Measurements from ENCODE around the gene ZBTB9.

Gene ZBTB9

DNA sequence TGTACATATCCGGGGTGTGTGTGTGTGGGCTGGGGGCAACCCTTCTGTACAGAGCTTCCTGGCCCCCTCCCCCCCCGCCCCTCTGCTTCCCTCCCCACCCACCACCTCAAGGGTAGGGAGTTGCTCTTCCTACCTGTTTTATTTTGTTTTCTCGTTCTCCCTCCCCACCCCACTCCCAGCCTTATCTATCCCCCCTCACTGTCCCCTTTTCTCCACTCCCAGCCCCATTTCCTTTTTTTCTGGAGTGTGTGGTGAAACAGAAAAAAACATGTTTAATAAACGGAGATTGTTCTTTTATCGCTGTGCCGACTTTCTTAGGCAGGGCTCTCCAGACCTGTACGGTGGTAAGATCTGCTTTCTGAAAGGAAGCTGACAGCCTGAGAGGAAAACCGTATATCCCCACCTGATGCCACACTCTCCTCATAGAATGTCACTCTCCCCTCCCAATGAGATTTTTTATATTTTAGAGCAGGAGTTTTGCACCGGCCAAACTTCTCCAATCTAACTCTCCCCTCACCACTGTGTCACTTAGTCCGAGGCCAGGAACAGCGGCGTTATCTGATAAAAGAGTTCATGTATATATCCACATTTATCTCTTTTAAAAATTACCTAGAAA, 875 bp upstream of the ZBTB9 start:
- no peak for TF ChIP-seq TAF1 (IDR thresholded peaks at IDR 0.05; ENCODE audit: low read depth)
- TF ChIP-seq ZBTB7A (IDR thresholded peaks at IDR 0.05; ENCODE audit: low read depth): no peak
- TF ChIP-seq, protein P1, sequence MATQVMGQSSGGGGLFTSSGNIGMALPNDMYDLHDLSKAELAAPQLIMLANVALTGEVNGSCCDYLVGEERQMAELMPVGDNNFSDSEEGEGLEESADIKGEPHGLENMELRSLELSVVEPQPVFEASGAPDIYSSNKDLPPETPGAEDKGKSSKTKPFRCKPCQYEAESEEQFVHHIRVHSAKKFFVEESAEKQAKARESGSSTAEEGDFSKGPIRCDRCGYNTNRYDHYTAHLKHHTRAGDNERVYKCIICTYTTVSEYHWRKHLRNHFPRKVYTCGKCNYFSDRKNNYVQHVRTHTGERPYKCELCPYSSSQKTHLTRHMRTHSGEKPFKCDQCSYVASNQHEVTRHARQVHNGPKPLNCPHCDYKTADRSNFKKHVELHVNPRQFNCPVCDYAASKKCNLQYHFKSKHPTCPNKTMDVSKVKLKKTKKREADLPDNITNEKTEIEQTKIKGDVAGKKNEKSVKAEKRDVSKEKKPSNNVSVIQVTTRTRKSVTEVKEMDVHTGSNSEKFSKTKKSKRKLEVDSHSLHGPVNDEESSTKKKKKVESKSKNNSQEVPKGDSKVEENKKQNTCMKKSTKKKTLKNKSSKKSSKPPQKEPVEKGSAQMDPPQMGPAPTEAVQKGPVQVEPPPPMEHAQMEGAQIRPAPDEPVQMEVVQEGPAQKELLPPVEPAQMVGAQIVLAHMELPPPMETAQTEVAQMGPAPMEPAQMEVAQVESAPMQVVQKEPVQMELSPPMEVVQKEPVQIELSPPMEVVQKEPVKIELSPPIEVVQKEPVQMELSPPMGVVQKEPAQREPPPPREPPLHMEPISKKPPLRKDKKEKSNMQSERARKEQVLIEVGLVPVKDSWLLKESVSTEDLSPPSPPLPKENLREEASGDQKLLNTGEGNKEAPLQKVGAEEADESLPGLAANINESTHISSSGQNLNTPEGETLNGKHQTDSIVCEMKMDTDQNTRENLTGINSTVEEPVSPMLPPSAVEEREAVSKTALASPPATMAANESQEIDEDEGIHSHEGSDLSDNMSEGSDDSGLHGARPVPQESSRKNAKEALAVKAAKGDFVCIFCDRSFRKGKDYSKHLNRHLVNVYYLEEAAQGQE (IDR thresholded peaks at IDR 0.05; ENCODE audit: low read depth): no peak
- TF ChIP-seq EP300 (IDR thresholded peaks at IDR 0.05; ENCODE audit: borderline replicate concordance): no peak
- no peak for TF ChIP-seq YY1 (IDR thresholded peaks at IDR 0.05; ENCODE audit: low read depth)

DNA sequence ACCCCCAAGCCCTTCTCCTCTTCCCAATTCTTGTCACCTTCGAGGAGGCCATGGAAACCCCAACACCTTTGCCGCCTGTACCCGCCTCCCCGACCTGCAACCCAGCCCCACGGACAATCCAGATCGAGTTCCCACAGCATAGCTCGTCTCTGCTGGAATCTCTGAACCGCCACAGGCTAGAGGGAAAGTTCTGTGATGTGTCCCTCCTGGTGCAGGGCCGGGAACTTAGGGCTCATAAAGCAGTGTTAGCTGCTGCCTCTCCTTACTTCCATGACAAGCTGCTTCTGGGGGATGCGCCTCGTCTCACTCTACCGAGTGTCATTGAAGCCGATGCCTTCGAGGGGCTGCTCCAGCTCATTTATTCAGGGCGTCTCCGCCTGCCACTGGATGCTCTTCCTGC, 675 bp downstream of the ZBTB9 start:
- TF ChIP-seq, protein P2, sequence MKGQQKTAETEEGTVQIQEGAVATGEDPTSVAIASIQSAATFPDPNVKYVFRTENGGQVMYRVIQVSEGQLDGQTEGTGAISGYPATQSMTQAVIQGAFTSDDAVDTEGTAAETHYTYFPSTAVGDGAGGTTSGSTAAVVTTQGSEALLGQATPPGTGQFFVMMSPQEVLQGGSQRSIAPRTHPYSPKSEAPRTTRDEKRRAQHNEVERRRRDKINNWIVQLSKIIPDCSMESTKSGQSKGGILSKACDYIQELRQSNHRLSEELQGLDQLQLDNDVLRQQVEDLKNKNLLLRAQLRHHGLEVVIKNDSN (IDR thresholded peaks at IDR 0.05): no peak
- TF ChIP-seq EGR1 (IDR thresholded peaks at IDR 0.05) (no peak), TEAD4 (IDR thresholded peaks at IDR 0.05) (no peak), EP300 (IDR thresholded peaks at IDR 0.05; ENCODE audit: borderline replicate concordance) (no peak)

DNA sequence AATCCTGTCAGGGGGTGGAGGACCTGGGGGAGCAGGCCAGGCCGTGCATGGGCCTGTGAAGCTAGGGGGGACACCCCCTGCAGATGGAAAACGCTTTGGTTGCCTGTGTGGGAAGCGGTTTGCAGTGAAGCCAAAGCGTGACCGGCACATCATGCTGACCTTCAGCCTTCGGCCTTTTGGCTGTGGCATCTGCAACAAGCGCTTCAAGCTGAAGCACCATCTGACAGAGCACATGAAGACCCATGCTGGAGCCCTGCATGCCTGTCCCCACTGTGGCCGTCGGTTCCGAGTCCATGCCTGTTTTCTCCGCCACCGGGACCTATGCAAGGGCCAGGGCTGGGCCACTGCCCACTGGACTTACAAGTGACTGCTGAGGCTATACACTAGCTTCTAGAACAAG, 1.8 kb downstream of the ZBTB9 start:
- TF ChIP-seq TAF1 (IDR thresholded peaks at IDR 0.05; ENCODE audit: low read depth): no peak
- TF ChIP-seq RAD21 (IDR thresholded peaks at IDR 0.05; ENCODE audit: low read depth): no peak
- no peak for TF ChIP-seq TCF12 (IDR thresholded peaks at IDR 0.05; ENCODE audit: low read depth)
- no peak for TF ChIP-seq CEBPB (IDR thresholded peaks at IDR 0.05)
- no peak for TF ChIP-seq CREB1 (IDR thresholded peaks at IDR 0.05; ENCODE audit: low read depth)

DNA sequence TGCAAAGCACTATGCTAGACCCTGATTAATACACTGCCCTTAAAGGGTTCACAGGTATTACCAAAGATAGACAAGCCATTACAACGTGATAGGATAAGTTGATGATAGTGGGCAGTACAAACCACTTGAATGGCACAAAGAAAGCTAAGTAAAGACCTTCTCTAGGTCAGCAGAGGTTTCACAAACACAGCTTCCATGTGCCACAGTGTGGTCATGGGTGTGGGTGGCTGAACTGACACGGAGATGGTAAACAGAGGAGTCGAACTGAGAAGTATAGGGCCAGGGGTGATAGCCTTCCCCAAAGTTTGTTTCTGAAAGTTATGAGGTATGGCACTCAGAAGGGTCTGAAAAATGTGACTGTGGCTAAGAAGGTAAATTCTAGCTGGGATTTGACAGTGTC, 4.3 kb downstream of the ZBTB9 start:
- TF ChIP-seq, protein P3, sequence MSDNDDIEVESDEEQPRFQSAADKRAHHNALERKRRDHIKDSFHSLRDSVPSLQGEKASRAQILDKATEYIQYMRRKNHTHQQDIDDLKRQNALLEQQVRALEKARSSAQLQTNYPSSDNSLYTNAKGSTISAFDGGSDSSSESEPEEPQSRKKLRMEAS (IDR thresholded peaks at IDR 0.05): no peak
- TF ChIP-seq YY1 (IDR thresholded peaks at IDR 0.05; ENCODE audit: low read depth) (no peak), CREB1 (IDR thresholded peaks at IDR 0.05; ENCODE audit: low read depth) (no peak), TAF1 (IDR thresholded peaks at IDR 0.05; ENCODE audit: low read depth) (no peak), NFIC (IDR thresholded peaks at IDR 0.05) (no peak), ZBTB7A (IDR thresholded peaks at IDR 0.05; ENCODE audit: low read depth) (no peak), EP300 (IDR thresholded peaks at IDR 0.05; ENCODE audit: borderline replicate concordance) (no peak), CEBPB (IDR thresholded peaks at IDR 0.05) (no peak), EGR1 (IDR thresholded peaks at IDR 0.05) (no peak), TEAD4 (IDR thresholded peaks at IDR 0.05) (no peak), FOXM1 (IDR thresholded peaks at IDR 0.05; ENCODE audit: borderline replicate concordance, low read depth) (no peak), TCF12 (IDR thresholded peaks at IDR 0.05; ENCODE audit: low read depth) (no peak)
- TF ChIP-seq, protein P1 (IDR thresholded peaks at IDR 0.05; ENCODE audit: low read depth): no peak
- TF ChIP-seq, protein P2 (IDR thresholded peaks at IDR 0.05): no peak

DNA sequence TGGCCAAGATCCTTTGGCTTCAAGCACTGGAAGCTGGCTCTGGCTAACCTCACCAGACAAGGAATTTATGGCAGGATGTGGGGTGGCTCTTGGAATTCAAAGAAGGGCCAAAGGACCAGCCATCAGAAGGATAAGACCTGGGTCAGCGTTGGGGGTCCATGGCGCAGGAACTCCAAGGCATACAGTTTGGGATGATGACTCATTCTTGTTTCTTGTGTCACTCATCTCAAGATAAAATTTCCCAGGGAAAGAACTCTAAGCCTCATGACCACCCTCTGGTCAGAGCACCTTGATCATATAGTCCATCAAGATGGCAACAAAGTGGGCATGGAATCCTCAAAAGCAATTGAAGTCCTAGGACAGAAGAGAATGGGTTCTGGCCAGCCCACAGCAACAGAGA, 4.8 kb downstream of the ZBTB9 start:
- TF ChIP-seq ZBTB7A (IDR thresholded peaks at IDR 0.05; ENCODE audit: low read depth): no peak
- TF ChIP-seq TAF1 (IDR thresholded peaks at IDR 0.05; ENCODE audit: low read depth): no peak
- TF ChIP-seq EP300 (IDR thresholded peaks at IDR 0.05; ENCODE audit: borderline replicate concordance): no peak
- no peak for TF ChIP-seq RAD21 (IDR thresholded peaks at IDR 0.05; ENCODE audit: low read depth)
- no peak for TF ChIP-seq YY1 (IDR thresholded peaks at IDR 0.05; ENCODE audit: low read depth)
- no peak for TF ChIP-seq EGR1 (IDR thresholded peaks at IDR 0.05)
- no peak for TF ChIP-seq CREB1 (IDR thresholded peaks at IDR 0.05; ENCODE audit: low read depth)
- TF ChIP-seq, protein P2 (IDR thresholded peaks at IDR 0.05): no peak
- TF ChIP-seq, protein P3 (IDR thresholded peaks at IDR 0.05): no peak
- no peak for TF ChIP-seq TCF12 (IDR thresholded peaks at IDR 0.05; ENCODE audit: low read depth)
- no peak for TF ChIP-seq TEAD4 (IDR thresholded peaks at IDR 0.05)
- TF ChIP-seq CEBPB (IDR thresholded peaks at IDR 0.05): no peak
- TF ChIP-seq, protein P1 (IDR thresholded peaks at IDR 0.05; ENCODE audit: low read depth): no peak
- no peak for TF ChIP-seq FOXM1 (IDR thresholded peaks at IDR 0.05; ENCODE audit: borderline replicate concordance, low read depth)
- no peak for TF ChIP-seq NFIC (IDR thresholded peaks at IDR 0.05)
